Spleen (tissue), 7 donors: ENCODE measurements around the gene RAB7A.

Experiments
- POLR2AphosphoS5 ChIP-seq, 3 donors: sonication (generic); formaldehyde crosslinking; IDR thresholded peaks; one replicate each; pipeline ENCODE4 v1.5.1; 2017; ENCODE audit warnings: antibody characterized with exemption in 3 of 3
- TF ChIP-seq, protein P1 (sequence below), 11 experiments: fragments of 200-600 bp in 7 of 11; fragments of 450-650 bp in 4 of 11; sonication (generic) in 4 of 11; IDR thresholded peaks in 8 of 11; conservative IDR thresholded peaks in 3 of 11; 1 replicate in 7 of 11; 2 replicates in 4 of 11; pipeline versions ENCODE4 v1.4.0 to v1.8.0; 2016 to 2021; ENCODE audit warnings: antibody characterized with exemption in 11 of 11, inconsistent platforms in 4 of 11, mild to moderate bottlenecking in 1 of 11
- donor health status: DM: no; HTN: no; CAD: no; lungs with moderate emphysema.
- donor health status: DM: no; HTN: no; CAD: no.
- donor health status: DM: no; HTN: no; CAD: no.

DNA sequence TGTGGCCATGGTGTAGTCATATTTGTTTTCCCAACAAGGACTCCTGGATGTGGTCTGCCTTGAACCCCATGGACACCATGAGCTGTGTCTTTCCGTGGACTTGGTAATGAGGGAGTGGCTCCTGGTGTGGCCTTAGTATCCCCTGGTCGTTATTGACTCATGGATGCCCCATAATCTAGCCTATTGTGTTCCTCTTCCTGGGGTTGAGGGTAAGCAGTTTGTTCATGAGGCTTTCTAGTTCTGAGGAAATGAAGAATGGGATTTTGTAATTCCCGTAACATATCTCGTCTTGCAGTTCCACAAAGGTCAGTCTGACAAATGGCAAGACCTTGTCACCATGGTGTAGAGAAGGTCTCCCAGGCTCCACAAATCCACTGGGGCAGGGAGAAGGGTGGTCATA, 22.6 kb downstream of the RAB7A start:
- TF ChIP-seq, protein P1, sequence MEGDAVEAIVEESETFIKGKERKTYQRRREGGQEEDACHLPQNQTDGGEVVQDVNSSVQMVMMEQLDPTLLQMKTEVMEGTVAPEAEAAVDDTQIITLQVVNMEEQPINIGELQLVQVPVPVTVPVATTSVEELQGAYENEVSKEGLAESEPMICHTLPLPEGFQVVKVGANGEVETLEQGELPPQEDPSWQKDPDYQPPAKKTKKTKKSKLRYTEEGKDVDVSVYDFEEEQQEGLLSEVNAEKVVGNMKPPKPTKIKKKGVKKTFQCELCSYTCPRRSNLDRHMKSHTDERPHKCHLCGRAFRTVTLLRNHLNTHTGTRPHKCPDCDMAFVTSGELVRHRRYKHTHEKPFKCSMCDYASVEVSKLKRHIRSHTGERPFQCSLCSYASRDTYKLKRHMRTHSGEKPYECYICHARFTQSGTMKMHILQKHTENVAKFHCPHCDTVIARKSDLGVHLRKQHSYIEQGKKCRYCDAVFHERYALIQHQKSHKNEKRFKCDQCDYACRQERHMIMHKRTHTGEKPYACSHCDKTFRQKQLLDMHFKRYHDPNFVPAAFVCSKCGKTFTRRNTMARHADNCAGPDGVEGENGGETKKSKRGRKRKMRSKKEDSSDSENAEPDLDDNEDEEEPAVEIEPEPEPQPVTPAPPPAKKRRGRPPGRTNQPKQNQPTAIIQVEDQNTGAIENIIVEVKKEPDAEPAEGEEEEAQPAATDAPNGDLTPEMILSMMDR (IDR thresholded peaks at IDR 0.05 in 8 of 11, conservative IDR thresholded peaks at IDR 0.05 in 3 of 11), result no peak
- TF ChIP-seq POLR2AphosphoS5 (IDR thresholded peaks at IDR 0.05), result no peak
